Dedifferentiated amniotic fluid mesenchymal stem cell (primary cell): Measurements from ENCODE around the gene NAA38.
"Not testable (repeated sequence)": the region's sequence is repeated elsewhere in the genome, so short reads cannot be mapped to it uniquely, and the experiment has no call there.

Experiments
- DNase-seq: peaks from one replicate; pipeline ENCODE4 v3.0.0-alpha.2; 2016; ENCODE audit errors: extremely low spot score

NAA38 gene

DNA sequence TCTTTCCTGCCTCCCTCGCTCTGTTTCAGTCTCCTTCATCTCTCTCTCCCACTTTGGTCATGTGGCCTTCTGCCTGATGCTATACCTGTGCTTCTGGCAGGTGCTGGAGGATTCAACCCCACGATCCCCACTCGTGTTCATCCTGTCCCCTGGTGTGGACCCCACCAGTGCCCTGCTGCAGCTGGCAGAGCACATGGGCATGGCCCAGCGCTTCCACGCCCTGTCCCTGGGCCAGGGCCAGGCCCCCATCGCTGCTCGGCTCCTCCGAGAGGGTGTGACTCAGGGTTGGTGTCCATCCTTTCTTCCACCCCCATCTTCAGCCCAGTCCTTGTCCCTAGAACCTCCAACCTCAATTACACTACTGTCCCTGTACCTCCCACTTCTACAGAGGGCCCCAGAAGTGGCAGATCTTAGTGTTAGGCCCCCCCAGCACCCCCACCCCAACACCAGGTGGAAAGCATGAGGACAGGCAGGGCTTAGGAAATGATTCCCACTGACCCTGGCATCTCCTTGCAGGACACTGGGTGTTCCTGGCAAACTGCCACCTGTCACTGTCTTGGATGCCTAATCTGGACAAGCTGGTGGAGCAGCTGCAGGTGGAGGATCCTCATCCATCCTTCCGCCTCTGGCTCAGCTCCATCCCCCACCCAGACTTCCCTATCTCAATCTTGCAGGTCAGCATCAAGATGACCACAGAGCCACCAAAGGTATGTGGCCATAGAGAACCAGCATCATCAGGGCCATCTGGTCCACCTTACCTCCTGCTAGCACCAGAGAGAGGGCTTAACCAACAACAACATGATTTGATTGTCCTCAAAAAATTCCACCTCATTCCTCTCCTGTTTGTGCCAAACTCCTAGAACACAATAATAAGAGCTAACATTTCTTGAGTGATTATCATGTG, 33.1 kb downstream of the NAA38 start:
- no peak for DNase-seq

DNA sequence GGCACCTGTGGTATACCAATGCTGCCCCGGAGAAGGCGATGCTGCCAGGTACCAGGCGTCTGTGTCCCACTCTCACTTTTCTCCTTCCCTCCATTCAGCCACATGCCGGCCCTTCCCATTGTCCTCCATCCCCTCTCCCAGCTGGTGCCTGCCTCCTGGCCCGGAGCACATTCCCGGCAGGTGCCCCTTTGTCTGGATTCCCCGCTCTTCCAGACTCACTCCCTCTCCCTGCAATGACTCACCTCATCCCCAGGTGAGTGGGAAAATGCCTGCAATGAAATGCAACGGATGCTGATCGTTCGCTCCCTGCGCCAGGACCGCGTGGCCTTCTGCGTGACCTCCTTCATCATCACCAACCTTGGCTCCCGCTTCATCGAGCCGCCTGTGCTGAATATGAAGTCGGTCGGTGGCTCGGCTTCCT, 33.8 kb downstream of the NAA38 start:
- DNase-seq, result no peak

GRCh38 chr17:7822126-7822525, 35.2 kb downstream of the NAA38 start:
- no peak for DNase-seq

- DNase-seq, result no peak
These were observed 37.1 kb downstream of the NAA38 start for GRCh38 chr17:7820231-7820630.

GRCh38 chr17:7818746-7819645, 38.4 kb downstream of the NAA38 start:
- no peak for DNase-seq

- no peak for DNase-seq
These were observed 39.3 kb downstream of the NAA38 start for GRCh38 chr17:7818026-7818425.

- no peak for DNase-seq
These were observed 39.8 kb downstream of the NAA38 start for GRCh38 chr17:7817643-7817964.

- DNase-seq, result no peak
These were observed 40.3 kb downstream of the NAA38 start for GRCh38 chr17:7816926-7817642.

DNA sequence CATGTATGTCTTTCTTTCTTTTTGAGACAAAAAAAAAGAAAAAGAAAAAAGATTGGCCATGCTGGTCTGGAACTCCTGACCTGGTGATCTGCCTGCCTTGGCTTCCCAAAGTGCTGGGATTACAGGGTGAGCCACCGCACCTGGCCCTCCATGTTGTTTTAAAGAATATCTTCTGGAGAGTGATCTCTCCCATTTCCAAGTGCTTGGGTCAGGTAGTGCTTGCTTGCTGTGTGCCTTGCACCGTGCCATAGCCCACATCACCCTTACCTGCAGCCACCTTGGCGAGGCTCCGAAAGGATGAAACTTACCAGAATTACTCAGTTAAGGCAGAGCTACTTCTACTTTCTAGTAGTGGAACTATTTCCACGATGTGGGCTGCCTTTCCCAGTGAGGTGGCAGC, 42.4 kb downstream of the NAA38 start:
- no peak for DNase-seq

DNA sequence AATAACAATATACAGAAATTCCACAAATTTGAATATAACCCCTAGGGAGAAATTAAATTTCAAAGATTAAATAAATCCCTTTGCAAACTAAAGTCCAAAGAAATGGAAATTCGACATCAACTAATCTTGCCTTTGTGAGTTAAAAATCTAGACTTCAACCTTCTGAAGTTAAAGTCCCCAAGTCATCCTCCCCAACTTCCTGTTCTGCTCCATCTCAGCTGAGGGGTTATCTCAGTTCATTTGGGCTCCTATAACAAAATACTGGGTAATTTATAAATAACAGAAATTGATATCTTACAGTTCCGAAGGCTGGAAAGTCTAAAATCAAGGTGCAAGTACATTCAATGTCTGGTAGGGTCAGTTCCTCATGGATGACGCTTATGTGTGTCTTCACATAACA, 46.1 kb downstream of the NAA38 start:
- DNase-seq, result no peak

DNA sequence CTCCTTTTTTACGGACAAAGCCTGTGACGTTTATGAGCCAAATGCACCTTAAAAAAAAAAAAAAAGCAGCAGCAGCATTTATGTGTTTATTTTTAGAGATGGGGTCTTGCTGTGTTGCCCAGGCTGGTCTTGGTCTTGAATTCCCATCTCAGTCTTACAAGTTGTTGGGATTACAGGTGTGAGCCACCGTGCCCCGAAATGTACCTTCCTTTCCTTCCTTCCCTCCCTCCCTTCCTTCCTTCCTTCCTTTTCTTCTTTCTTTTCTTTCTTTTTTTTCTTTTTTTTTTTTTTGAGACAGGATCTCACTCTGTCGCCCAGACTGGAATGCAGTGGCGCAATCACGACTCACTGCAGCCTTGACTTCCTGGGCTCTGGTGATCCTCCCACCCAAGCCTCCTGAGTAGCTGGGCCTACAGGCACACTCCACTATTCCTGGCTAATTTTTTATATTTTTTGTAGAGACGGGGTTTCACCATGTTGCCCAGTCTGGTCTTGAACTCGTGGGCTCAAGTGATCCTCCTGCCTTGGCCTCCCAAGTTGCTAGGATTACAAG, 47.5 kb downstream of the NAA38 start:
- DNase-seq, result not testable (repeated sequence)

GRCh38 chr17:7809086-7809790, 48.1 kb downstream of the NAA38 start:
- DNase-seq, result no peak

DNA sequence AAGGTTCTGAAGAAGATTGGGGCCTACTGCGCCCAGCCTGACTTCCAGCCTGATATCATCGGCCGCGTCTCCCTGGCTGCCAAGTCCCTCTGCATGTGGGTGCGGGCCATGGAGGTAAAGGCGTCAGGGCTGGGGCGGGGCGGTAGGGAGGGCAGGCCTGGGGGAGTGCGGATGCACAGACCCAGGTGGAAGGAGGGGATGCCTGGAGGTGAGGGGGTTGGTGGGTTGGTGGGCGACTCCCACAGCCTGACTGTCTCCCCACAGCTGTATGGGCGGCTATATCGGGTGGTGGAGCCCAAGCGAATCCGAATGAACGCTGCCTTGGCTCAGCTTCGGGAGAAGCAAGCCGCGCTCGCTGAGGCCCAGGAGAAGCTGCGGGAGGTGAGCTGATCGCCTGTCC, 50.2 kb downstream of the NAA38 start:
- no peak for DNase-seq
